HG02852 (cell line): ENCODE results near the gene SEZ6.

Source experiments
- ATAC-seq: cut with Tn5 transposase; IDR thresholded peaks from one replicate; pipeline ENCODE4 v1.9.1; 2021; ENCODE audit warnings: mild to moderate bottlenecking, moderate library complexity; ENCODE audit not compliant: unreplicated experiment

The SEZ6 gene

DNA sequence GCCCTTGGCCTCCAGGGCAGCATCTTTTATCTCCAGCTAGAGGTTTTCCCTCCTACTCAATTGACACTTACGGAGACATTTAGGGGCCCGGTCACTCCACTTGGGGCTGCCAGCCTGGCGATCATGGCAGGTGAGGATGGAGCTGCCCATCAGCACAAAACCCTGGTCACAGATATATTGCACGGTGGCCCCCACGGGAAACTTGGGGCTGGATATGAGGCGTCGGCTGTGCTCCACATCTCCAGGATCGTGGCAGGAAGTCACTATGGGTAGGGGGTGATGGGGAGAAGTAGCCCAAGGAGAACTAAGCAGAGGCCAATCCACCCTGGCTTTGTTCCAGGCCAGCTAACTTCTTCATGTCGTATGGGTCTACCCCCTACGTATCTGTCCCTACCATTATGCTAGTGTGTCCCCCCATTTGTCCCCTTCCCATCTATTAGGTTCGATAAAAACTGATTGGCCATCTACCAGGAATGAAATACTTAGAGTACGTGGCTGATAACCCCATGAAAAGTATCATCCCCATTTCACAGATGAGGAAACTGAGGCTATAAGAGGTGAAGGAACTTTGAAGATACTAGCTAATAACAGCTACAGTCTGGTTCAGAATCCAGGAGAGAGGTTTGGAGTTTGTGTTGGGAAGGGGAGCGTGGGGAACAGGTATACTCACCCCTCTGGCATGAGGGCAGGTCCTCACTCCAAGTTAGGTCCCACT lies 48.4 kb downstream of the SEZ6 start:
- no peak for ATAC-seq

GRCh38 chr17:28956861-28957260 lies 49.0 kb downstream of the SEZ6 start:
- no peak for ATAC-seq

GRCh38 chr17:28956112-28956511 lies 49.7 kb downstream of the SEZ6 start:
- no peak for ATAC-seq

GRCh38 chr17:28955408-28955807 lies 50.4 kb downstream of the SEZ6 start:
- ATAC-seq: no peak

DNA sequence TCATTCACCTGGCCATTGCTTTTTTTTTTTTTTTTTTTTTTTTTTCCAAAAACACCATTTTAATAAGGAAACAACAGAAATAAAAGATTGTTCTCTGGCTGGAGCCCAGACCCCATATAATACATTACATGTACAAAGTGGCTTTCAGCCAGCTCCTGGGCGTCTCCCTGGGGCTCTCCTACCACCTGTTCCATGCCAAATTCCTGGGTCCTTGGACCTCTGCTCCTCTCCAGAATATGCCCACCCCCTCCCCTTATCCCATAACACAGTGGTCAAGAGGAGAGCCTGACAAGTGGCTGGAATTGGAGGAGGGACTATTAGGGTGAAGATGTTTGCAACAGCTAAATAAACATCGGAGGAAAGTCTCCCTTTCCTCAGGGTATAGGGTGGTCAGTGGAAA lies 50.9 kb downstream of the SEZ6 start:
- ATAC-seq: no peak

GRCh38 chr17:28953444-28954118 lies 52.3 kb downstream of the SEZ6 start:
- no peak for ATAC-seq

DNA sequence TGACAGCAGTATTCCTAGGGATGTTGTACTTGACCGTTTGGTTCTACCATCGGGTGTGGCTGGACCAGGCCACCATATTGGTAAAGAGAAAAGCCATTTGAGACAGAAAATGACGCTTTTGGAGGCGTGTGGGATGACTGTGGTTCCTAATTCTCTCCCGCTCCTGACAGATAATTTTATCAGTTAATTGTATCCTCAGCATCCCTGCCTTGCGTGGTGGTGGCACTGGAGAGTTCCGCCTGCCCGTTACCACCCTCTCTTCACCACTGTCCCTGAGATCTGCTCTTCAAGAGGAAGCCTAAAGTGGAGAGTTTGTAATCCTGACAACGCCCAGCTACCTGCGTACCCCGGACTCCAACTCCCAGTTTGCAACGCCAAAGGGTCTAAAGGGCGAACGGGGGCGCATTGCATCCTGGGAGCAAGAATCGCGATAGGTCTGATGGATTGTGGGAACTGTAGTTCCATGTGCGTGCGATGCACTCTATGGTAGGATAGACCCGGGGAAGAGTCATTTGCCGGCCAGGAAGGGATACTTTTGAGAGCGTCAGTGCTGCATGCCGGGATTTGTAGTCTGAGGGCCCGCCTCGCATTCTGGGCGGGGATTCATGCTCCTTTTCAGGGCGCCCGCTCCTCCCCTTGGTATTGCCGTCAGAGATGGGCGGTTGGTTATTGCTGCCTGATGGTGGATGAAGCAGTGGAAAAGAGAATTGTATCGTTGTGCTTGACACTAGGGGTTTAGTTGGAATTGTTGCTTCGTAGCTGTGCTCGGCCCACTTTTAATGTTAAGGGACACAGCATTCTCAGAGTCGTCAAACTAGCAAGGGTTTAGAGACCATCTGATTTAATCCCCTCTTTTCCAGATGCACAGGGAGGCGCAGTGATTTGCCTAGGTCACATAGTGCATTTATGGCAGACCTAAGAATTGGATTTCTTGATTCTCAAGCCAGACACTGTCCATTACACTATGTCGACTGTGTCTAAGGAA lies 53.5 kb downstream of the SEZ6 start:
- ATAC-seq: peak; percentile 59

DNA sequence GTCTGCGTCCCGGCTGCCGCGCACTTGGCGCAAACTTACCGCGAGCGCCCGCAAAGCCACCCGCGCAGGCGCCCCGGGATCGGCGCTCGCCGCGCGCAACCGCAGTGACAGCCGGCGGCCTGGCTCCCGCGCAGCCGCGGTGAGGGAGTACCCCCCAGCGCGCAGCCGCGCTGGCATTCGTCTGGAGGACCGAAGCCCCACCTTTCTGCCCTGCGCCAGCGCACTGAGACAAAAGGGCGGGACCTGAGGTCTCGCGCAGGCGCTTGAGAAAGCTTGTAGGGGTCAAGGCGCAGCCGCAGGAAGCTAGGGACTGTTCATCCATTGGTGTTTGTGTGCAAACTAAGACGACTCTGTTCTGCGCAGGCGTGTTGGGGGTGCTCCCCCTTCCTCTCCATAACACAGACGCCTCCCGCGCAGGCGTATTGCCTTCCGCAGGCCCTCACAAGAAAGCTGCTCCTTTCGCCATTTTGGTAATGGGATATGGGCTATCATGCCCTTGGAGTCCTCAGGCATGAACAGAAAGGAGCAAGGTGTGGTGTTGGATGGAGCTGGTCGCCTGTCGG lies 54.3 kb downstream of the SEZ6 start, which contains the start of gene PHF12:
PHF12 (minus strand) TSS at position 91 of the 563 bp plus-strand sequence. CDS start 558 bp downstream, outside the sequence.
- ATAC-seq: peak; percentile 58

DNA sequence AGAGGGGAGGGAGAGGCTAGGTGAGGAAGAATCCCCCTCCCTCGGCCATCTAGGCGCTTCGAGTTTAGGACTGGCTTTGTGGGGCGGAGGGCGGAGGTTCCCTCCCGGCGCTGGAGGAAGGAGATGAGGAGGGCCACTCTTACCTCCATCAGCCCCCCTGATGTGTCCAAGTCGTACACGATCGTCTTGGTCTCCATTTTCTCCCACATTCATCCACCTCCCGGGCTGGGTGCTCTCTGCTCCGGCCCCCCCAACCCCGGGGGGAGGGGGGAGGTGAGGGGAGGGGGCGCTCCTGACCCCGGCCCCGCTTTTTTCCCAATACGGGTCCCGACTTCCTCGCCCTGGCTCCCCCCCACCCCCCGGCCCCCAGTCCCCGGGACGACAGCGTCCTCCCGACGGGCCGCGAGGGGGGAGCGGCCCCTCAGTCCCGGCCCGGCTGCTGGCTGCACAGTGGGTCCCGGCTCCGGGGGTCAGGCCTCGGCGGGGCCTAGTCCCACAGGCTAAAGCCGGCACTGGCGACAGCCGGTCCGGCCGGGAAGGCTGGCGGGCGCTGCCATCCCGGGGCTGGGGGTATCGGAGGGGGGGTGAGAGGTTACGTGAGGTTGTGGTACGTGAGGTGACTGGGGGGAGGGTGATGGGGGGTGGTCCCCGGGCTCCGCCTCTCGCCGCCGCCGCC lies 54.9 kb downstream of the SEZ6 start:
- no peak for ATAC-seq

- ATAC-seq: no peak
Observed at GRCh38 chr17:28950017-28950751, 55.6 kb downstream of the SEZ6 start.

- no peak for ATAC-seq
Observed at GRCh38 chr17:28949185-28950016, 56.4 kb downstream of the SEZ6 start.

- no peak for ATAC-seq
Observed at GRCh38 chr17:28948873-28949184, 57.0 kb downstream of the SEZ6 start.

GRCh38 chr17:28948342-28948741 lies 57.5 kb downstream of the SEZ6 start:
- no peak for ATAC-seq

GRCh38 chr17:28947639-28948038 lies 58.2 kb downstream of the SEZ6 start:
- ATAC-seq: no peak

GRCh38 chr17:28946239-28946638 lies 59.6 kb downstream of the SEZ6 start:
- no peak for ATAC-seq

GRCh38 chr17:28944862-28945741 lies 60.7 kb downstream of the SEZ6 start:
- ATAC-seq: no peak

- ATAC-seq: no peak
Observed at GRCh38 chr17:28944343-28944742, 61.5 kb downstream of the SEZ6 start.

GRCh38 chr17:28942925-28943324 lies 62.9 kb downstream of the SEZ6 start:
- no peak for ATAC-seq
